HepG2 (cell line): Measurements from ENCODE around the gene GPC6. TPM values are rescaled to one million over a fixed set of nuclear protein-coding genes. Genes with fewer than 3 reads are reported as not detected.

Experiments
- ATAC-seq: fragments of 200-7000 bp; cut with Tn5 transposase; 3 replicates; pipeline ENCODE4 v1.9.1; 2020; ENCODE audit warnings: mild to moderate bottlenecking, moderate library complexity
- BruUV-seq: library from RNA; stranded (reverse); fragments of 400-500 nt; replicated peaks from 2 replicates; lab custom pipeline; 2021; lab: Mats Ljungman, UMichigan
- CTCF ChIA-PET: fragments of 300-600 bp; formaldehyde crosslinking; extraction: SDS; loops from one replicate; lab custom pipeline; 2021; ENCODE audit warnings: low total read pairs, inconsistent platforms, low intra/inter-chr PET ratio; lab: Yijun Ruan, JAX
- POLR2A ChIA-PET: fragments of 350-600 bp; sonication (Branson Sonifier 250); formaldehyde crosslinking; loops from one replicate; lab custom pipeline; 2020; ENCODE audit warnings: antibody characterized with exemption, inconsistent platforms; lab: Yijun Ruan, JAX
- DNase-seq: peaks from one replicate; pipeline ENCODE4 v3.0.0-alpha.2; 2015; ENCODE audit warnings: low spot score
- FAIRE-seq: peaks from 3 replicates; lab custom pipeline; 2011; peaks lifted over from hg19 to GRCh38; lab: Jason Lieb, UNC
- H2AFZ ChIP-seq: one replicate; pipeline ENCODE4 v1.6.1; 2011; ENCODE audit warnings: low read length, inconsistent platforms
- H3K27ac ChIP-seq: fragments of 300-600 bp; 3 replicates; pipeline ENCODE4 v1.8.0; 2011; ENCODE audit warnings: mixed run types, mild to moderate bottlenecking, mixed read lengths, low read length, inconsistent platforms; ENCODE audit not compliant: insufficient read depth; ENCODE audit errors: extremely low read length
- H3K27me3 ChIP-seq, 2 experiments: fragments of 200-600 bp in 1 of 2; 2 replicates in 1 of 2; 3 replicates in 1 of 2; pipeline versions ENCODE4 v1.6.0 to v1.8.0; 2011; ENCODE audit warnings: low read length in 2 of 2, mild to moderate bottlenecking in 2 of 2, moderate library complexity in 2 of 2, inconsistent platforms in 1 of 2; ENCODE audit not compliant: insufficient read depth in 2 of 2, control insufficient read depth in 1 of 2
- H3K36me3 ChIP-seq, 2 experiments: fragments of 200-600 bp in 1 of 2; replicated peaks in 1 of 2; 2 replicates in 1 of 2; 3 replicates in 1 of 2; pipeline versions ENCODE4 v1.5.1 to v1.8.0; 2011; ENCODE audit warnings: low read length in 2 of 2, inconsistent platforms in 1 of 2; ENCODE audit not compliant: insufficient read depth in 2 of 2, control insufficient read depth in 1 of 2
- H3K4me1 ChIP-seq: 2 replicates; pipeline ENCODE4 v1.5.1; 2012; ENCODE audit warnings: low read length, inconsistent platforms; ENCODE audit not compliant: insufficient read depth
- H3K4me2 ChIP-seq: 2 replicates; pipeline ENCODE4 v1.6.0; 2011; ENCODE audit warnings: low read depth, low read length, inconsistent platforms
- H3K4me3 ChIP-seq, 3 experiments: fragments of 200-600 bp in 1 of 3; sonication (generic), shearing (Covaris generic) in 1 of 3; replicated peaks in 1 of 3; 2 replicates each; pipeline ENCODE4 v1.5.1; 2011 to 2016; ENCODE audit warnings: low read length in 3 of 3, inconsistent platforms in 2 of 3, low read depth in 2 of 3, mild to moderate bottlenecking in 2 of 3, control low read depth in 1 of 3, mixed read lengths in 1 of 3; ENCODE audit not compliant: insufficient read depth in 1 of 3
- H3K79me2 ChIP-seq: one replicate; pipeline ENCODE4 v1.6.1; 2011; ENCODE audit warnings: low read length, inconsistent platforms; ENCODE audit not compliant: insufficient read depth
- H3K9ac ChIP-seq: 2 replicates; pipeline ENCODE4 v1.6.0; 2011; ENCODE audit warnings: mild to moderate bottlenecking, low read depth, low read length, inconsistent platforms; ENCODE audit not compliant: insufficient read depth
- H3K9me3 ChIP-seq: 2 replicates; pipeline ENCODE4 v1.5.1; 2012; ENCODE audit warnings: mild to moderate bottlenecking, low read length
- H4K20me1 ChIP-seq: 2 replicates; pipeline ENCODE4 v1.6.0; 2011; ENCODE audit warnings: inconsistent platforms, mild to moderate bottlenecking, low read length, moderate library complexity; ENCODE audit not compliant: insufficient read depth
- AFF4 ChIP-seq: sonication (generic); formaldehyde crosslinking; IDR thresholded peaks from 2 replicates; pipeline ENCODE4 v1.4.0; 2020; ENCODE audit warnings: missing genetic modification reagents
- HNRNPH1 ChIP-seq: fragments of 200-400 bp; formaldehyde crosslinking; optimal IDR thresholded peaks from 2 replicates; pipeline ENCODE3; 2017; ENCODE audit warnings: mild to moderate bottlenecking, low read depth, low read length
- RFX3 ChIP-seq: IDR thresholded peaks from 2 replicates; pipeline ENCODE4 v1.6.1; 2016; ENCODE audit warnings: missing biosample characterization, missing genetic modification reagents
- TFDP2 ChIP-seq: sonication (generic); formaldehyde crosslinking; IDR thresholded peaks from 2 replicates; pipeline ENCODE4 v1.4.0; 2020; ENCODE audit warnings: missing genetic modification reagents
- ZNF432 ChIP-seq: sonication (generic); formaldehyde crosslinking; IDR thresholded peaks from 2 replicates; pipeline ENCODE4 v1.5.0; 2020; ENCODE audit warnings: missing genetic modification reagents, mild to moderate bottlenecking, borderline replicate concordance
- WGBS: methylation state at CpG from one replicate; pipeline ENCODE4 v1.1.6; 2017; ENCODE audit warnings: low lambda C conversion rate; 5-methylcytosine and 5-hydroxymethylcytosine counted together
- in situ Hi-C: cut with HindIII; loops from 2 replicates; pipeline ENCODE4 v1.10.0; 2017; ENCODE audit warnings: low pct_unique_long_range_greater_than_20kb; ENCODE audit not compliant: extremely low pct_ligation_motif_present
- intact Hi-C: fragments of 100-400 bp; cut with micrococcal nuclease; formaldehyde crosslinking; loops from one replicate; pipeline ENCODE4 v1.10.0; 2022; ENCODE audit not compliant: unreplicated experiment
- polyA plus RNA-seq, 8 experiments: library from polyadenylated mRNA; depleted of rRNA in 3 of 8; stranded (reverse) in 7 of 8; unstranded in 1 of 8; fragments of >200 nt; fragmentation: Illumina TruSeq in 4 of 8; extraction: Trizol in 4 of 8; gene quantifications; 2 replicates each; pipeline versions ENCODE4 v1.2.1 to v1.2.3, GENCODE V29; 2011 to 2016; ENCODE audit warnings: low read depth in 4 of 8, missing spikeins in 1 of 8, mixed read lengths in 1 of 8; ENCODE audit not compliant: insufficient read depth in 1 of 8
- total RNA-seq, 5 experiments: library from RNA; depleted of rRNA; stranded (reverse); fragments of >200 nt; fragmentation: Illumina TruSeq; extraction: Trizol; gene quantifications; 2 replicates each; pipeline ENCODE4 v1.2.3, GENCODE V29; 2016; ENCODE audit warnings: low read depth in 1 of 5

GPC6 gene
- total and polyA plus RNA-seq, 2 of the 13 experiments (the other 11 are each of a cell fraction or from before 2014, with no cell fraction given) = 24.5 to 33.9 TPM

- Histone ChIP-seq H3K4me3 (no peak overlapping the region), H3K9ac (no peak overlapping the region), H2AFZ (no peak overlapping the region), H3K4me1 (no peaks in the 10 kb centered on the region), H3K36me3 (no peaks in the 10 kb centered on the region), H3K27me3 (no peaks in the 10 kb centered on the region), H3K9me3 (no peaks in the 10 kb centered on the region), H3K4me2 (no peak overlapping the region), H3K79me2 (no peaks in the 10 kb centered on the region), H3K27ac (no peak overlapping the region), H4K20me1 (no peaks in the 10 kb centered on the region)
- ChIA-PET CTCF (no interaction called here), POLR2A (no interaction called here)
- ATAC-seq = no peak
- FAIRE-seq = no peak
- intact Hi-C loops = no loop called here
- 95% methylated on average over 2 of the region's 2 CpGs for WGBS
- DNase-seq = no peak
- no TSS peak for BruUV-seq
- in situ Hi-C loops = no loop called here
- no peak for TF ChIP-seq AFF4
- no peak for TF ChIP-seq HNRNPH1
- no peak for TF ChIP-seq ZNF432 (CRISPR knock-in tag)
- no peak for TF ChIP-seq TFDP2
- TF ChIP-seq RFX3 (CRISPR knock-in tag) = no peak
These were observed 902.9 kb downstream of the GPC6 start for GRCh38 chr13:94129490-94129894.
